Left ventricle myocardium inferior (tissue), 1 donor: ENCODE measurements around the gene VIT. TPM values are rescaled to one million over a fixed set of nuclear protein-coding genes. Genes with fewer than 3 reads are reported as not detected.
"Not testable (repeated sequence)": the region's sequence is repeated elsewhere in the genome, so short reads cannot be mapped to it uniquely, and the experiment has no call there.

Experiments
- DNase-seq: peaks from one replicate; pipeline ENCODE4 v3.0.0-alpha.2; 2020
- H3K27ac ChIP-seq: fragments of 200-600 bp; replicated peaks from 2 replicates; pipeline ENCODE4 v1.8.0; 2021
- H3K27me3 ChIP-seq: fragments of 200-600 bp; 2 replicates; pipeline ENCODE4 v1.8.0; 2021; ENCODE audit warnings: low read depth
- H3K36me3 ChIP-seq: fragments of 200-600 bp; 2 replicates; pipeline ENCODE4 v1.8.0; 2021
- H3K4me1 ChIP-seq: fragments of 200-600 bp; 2 replicates; pipeline ENCODE4 v1.8.0; 2021
- H3K4me3 ChIP-seq: fragments of 200-600 bp; 2 replicates; pipeline ENCODE4 v1.8.0; 2021; ENCODE audit warnings: mild to moderate bottlenecking, moderate library complexity
- H3K9me3 ChIP-seq: fragments of 200-600 bp; replicated peaks from 2 replicates; pipeline ENCODE4 v1.8.0; 2021
- intact Hi-C: fragments of 100-400 bp; cut with micrococcal nuclease; formaldehyde crosslinking; loops from one replicate; pipeline ENCODE4 v1.11.0; 2022
- total RNA-seq: library from RNA; stranded (reverse); fragmentation: NEBNext Ultra II Directional; extraction: Animal tissue kit (Norgen Biotek cat#: 25700); gene quantifications from one replicate; pipeline ENCODE4 v1.2.1, GENCODE V29; 2021
- TF ChIP-seq, protein P1 (sequence below): fragments of 200-600 bp; IDR thresholded peaks from 2 replicates; pipeline ENCODE4 v1.8.0; 2021; ENCODE audit warnings: antibody characterized with exemption, mild to moderate bottlenecking, borderline replicate concordance
- donor health status: DM: no; HTN: yes; CAD: no; lungs with severe emphysema.

Gene VIT
- total RNA-seq, 1 donor from 2014 or later = 8.5 TPM

DNA sequence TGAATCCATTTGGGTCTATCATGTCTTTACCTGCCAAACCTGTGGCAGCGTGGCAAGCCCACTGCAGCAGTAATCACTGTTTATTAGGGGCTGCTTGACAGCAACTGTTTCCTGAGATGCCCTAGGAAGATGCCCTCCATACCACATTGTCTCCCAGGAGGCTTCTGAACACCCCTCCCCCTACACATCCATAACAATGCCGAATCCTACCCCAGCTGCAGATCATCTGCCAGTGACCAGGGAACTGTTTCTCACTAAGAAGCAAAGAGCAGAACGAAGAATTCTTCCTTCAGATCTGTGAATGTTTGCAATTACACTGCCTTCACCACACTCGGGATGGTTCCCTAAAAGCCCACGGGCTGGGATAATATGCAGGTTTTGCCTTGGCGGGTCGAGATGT, 127.8 kb downstream of the VIT start:
- H3K36me3 ChIP-seq = no peaks in the 10 kb centered on the region
- no peak overlapping the region for H3K27ac ChIP-seq
- intact Hi-C loops = no loop called here
- TF ChIP-seq, protein P1, sequence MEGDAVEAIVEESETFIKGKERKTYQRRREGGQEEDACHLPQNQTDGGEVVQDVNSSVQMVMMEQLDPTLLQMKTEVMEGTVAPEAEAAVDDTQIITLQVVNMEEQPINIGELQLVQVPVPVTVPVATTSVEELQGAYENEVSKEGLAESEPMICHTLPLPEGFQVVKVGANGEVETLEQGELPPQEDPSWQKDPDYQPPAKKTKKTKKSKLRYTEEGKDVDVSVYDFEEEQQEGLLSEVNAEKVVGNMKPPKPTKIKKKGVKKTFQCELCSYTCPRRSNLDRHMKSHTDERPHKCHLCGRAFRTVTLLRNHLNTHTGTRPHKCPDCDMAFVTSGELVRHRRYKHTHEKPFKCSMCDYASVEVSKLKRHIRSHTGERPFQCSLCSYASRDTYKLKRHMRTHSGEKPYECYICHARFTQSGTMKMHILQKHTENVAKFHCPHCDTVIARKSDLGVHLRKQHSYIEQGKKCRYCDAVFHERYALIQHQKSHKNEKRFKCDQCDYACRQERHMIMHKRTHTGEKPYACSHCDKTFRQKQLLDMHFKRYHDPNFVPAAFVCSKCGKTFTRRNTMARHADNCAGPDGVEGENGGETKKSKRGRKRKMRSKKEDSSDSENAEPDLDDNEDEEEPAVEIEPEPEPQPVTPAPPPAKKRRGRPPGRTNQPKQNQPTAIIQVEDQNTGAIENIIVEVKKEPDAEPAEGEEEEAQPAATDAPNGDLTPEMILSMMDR = no peak
- no peak overlapping the region for H3K4me3 ChIP-seq
- DNase-seq = no peak
- H3K9me3 ChIP-seq = no peaks in the 10 kb centered on the region
- H3K27me3 ChIP-seq = peaks cover under 1% of the 10 kb centered on the region
- H3K4me1 ChIP-seq = no peaks in the 10 kb centered on the region

DNA sequence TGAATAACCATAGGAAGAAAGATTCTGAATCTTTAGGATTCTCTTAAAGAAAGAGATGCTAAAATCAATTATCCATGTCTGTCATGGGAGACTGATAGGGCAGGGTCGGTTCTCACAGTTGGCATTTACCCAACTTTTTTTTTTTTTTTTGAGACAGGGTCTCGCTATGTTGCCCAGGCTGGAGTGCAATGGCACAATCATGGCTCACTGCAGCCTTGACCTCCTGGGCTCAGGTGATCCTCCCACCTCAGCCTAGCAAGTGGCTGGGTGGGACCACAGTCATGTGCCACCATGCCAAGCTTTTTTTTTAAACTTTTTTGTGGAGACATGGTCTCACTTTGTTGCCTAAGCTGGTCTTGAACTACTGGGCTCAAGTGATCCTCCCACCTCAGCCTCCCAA, 128.2 kb downstream of the VIT start:
- H3K4me3 ChIP-seq, intact Hi-C loops, H3K36me3 ChIP-seq, H3K4me1 ChIP-seq, DNase-seq, H3K27me3 ChIP-seq, H3K27ac ChIP-seq, H3K9me3 ChIP-seq: not testable (repeated sequence)

DNA sequence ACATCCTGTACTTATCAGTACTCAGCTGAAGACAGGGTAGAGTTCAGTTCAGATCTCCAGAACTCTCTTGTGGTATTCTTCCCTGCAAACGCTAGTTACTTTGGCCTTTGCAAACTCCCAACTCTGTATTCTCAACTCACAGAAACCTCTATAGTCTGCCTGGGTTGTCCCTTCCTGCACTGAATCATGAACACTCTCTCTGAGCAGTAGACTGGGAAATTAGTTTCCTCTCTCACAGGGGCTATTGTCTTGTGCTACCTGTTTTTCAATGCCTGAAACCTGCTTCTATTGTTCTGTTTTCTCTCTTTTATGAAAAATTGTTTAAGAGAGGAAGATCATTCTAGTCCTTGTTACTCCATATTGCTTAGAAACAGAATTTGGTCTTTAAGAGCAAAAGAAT, 134.7 kb downstream of the VIT start:
- H3K27me3 ChIP-seq = peaks cover 7% of the 10 kb centered on the region
- H3K4me1 ChIP-seq = no peaks in the 10 kb centered on the region
- no peak for DNase-seq
- H3K4me3 ChIP-seq = no peak overlapping the region
- H3K36me3 ChIP-seq = no peaks in the 10 kb centered on the region
- intact Hi-C loops = no loop called here
- no peaks in the 10 kb centered on the region for H3K9me3 ChIP-seq
- TF ChIP-seq, protein P1 = no peak
- no peak overlapping the region for H3K27ac ChIP-seq

DNA sequence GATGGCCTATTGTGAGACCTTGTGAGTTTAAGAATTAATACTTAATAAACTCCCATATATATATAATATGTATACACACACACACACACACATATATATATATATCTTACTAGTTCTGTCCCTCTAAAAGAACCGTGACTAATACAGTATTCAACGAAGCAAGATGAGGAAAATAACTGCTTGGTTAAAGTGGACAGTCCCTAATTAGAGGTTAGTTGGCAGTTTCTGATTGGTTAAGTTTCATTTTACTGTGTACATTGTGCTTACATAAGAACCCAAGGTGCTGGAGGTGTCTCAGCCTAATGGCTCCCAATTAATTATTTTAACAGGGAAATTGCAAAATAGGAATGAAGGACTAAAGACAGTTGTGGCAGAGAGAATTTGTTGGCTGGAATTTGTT, 137.7 kb downstream of the VIT start:
- Histone ChIP-seq H3K27ac (no peak overlapping the region), H3K4me1 (no peaks in the 10 kb centered on the region), H3K36me3 (no peaks in the 10 kb centered on the region), H3K27me3 (peaks cover 7% of the 10 kb centered on the region), H3K4me3 (no peak overlapping the region), H3K9me3 (no peaks in the 10 kb centered on the region)
- DNase-seq = no peak
- TF ChIP-seq, protein P1 = no peak
- intact Hi-C loops = no loop called here

DNA sequence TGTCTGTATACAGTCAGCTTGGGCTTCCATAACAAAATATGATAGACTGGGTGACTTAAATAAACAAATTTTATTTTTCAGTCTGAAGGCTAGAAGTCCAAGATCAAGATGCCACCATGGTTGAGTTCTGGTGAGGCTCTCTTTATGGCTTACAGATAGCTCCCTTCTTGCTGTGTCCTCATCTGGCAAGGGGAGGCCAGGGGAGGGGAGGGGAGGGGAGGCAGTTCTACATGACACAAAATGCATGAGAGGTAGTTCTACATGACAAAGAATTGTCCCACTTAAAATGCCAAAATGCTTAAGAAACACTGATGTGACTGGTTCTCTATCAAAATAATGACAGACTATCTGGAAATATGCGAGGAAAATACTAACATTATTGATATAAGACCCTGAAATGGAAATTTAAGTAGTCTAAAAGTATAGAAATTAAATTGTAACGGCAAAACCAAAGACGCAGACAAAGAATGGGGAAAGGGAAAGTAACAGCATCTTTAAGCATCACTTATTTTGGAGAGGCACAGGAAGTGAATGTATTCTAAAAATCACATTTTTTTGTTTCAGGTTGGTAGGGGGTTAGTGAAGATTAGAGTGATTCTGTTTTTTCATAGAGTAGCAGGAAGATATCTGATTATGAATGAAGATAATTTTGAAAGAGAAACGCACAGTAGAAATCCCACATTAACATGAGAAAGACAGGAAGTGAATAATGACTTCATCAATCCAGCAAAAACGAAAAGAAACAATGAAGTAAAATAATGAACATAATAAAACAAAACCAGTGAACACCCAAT, 138.4 kb downstream of the VIT start:
- no peaks in the 10 kb centered on the region for H3K36me3 ChIP-seq
- no peaks in the 10 kb centered on the region for H3K9me3 ChIP-seq
- H3K27me3 ChIP-seq = peaks cover under 1% of the 10 kb centered on the region
- no peaks in the 10 kb centered on the region for H3K4me1 ChIP-seq
- TF ChIP-seq, protein P1 = no peak
- intact Hi-C loops = no loop called here
- no peak overlapping the region for H3K27ac ChIP-seq
- H3K4me3 ChIP-seq = no peak overlapping the region
- no peak for DNase-seq

DNA sequence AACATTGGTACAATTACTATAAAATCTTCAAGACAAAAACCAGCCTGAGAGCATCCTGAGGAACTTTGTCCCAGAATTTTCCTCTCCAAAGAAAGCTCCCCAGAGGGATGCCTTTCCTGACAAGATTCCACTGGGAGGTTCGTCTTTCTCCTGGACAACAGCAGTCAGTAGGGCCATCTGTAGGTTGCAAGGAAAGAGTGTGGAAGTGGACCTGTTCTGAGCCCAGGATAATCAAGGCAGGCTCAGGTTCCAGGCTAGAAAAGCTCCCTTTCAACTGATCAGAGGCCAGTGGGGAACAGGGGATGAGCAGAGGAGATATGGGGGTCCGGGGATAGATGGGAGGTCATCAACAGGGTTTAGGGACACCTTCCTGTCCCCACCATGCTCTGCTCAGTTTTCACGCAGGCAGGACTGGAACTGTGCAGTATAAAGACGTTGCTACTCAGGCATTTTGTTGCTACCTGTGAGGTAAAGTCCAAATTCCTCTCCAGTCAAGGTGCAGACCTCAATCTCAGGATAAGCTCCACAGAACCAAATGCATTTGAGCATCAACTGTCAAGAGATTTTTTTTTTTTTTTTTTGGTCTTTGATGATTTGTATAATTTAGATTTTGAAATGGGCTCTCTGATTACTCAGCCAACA, 143.6 kb downstream of the VIT start:
- H3K4me3 ChIP-seq = no peak overlapping the region
- TF ChIP-seq, protein P1 = no peak
- no peaks in the 10 kb centered on the region for H3K27me3 ChIP-seq
- H3K36me3 ChIP-seq = peaks cover 10% of the 10 kb centered on the region
- no peaks in the 10 kb centered on the region for H3K9me3 ChIP-seq
- intact Hi-C loops = no loop called here
- no peak overlapping the region for H3K27ac ChIP-seq
- DNase-seq = no peak
- H3K4me1 ChIP-seq = no peaks in the 10 kb centered on the region
